ENCODE data around the gene IRGC.
A peak's percentile ranks its signal among the peaks of the same experiment; 100 is the strongest.

The IRGC gene

GRCh38 chr19:43690890-43691289, 25.0 kb upstream of the IRGC start:
- DNase-seq: no peak

DNA sequence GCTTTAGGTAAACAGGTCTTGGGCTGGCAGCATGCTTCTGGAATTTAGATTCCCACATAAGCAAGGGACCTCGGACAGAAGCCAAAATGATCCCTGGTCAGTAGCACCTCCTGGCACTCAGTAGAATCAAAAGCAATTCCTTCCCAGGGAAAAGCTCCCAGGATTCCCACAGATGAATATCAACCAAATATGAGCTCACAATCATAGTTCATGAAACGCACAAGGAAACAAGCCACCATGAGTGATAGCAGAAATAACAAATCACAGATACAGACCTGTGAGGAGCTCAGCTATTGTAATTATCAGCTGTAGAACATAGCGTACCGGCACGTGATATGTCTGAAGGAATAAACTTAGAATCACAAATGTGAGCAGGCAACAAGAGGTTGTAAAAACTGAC, 24.1 kb upstream of the IRGC start:
- DNase-seq: no peak

DNA sequence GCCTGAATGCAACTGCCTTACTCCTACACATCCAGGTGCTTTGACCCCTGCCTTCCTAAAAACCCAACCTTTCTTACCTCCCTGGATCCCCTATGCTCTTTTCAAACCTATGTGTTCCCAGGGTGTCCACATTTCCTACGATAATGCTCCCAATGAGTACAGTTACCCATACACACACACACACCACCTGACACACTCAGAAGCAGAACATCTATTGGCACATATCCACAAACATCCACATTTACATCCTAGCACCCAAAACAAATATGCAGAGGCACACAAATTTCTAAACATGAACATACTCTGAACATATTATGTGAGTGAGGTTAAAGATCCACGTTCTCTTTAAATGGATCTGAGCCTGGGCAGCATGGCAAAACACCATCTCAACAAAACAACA, 23.5 kb upstream of the IRGC start:
- DNase-seq: no peak

GRCh38 chr19:43692877-43693276, 23.0 kb upstream of the IRGC start:
- DNase-seq: no peak

- DNase-seq: no peak
Observed at GRCh38 chr19:43694553-43694952, 21.3 kb upstream of the IRGC start.

GRCh38 chr19:43695985-43696704, 19.7 kb upstream of the IRGC start:
- no peak for DNase-seq

GRCh38 chr19:43697295-43697694, 18.6 kb upstream of the IRGC start:
- no peak for DNase-seq

GRCh38 chr19:43699506-43700394, 16.1 kb upstream of the IRGC start:
- DNase-seq: peak in 36 of 56 donors; percentile 4 to 69 (median 24)

DNA sequence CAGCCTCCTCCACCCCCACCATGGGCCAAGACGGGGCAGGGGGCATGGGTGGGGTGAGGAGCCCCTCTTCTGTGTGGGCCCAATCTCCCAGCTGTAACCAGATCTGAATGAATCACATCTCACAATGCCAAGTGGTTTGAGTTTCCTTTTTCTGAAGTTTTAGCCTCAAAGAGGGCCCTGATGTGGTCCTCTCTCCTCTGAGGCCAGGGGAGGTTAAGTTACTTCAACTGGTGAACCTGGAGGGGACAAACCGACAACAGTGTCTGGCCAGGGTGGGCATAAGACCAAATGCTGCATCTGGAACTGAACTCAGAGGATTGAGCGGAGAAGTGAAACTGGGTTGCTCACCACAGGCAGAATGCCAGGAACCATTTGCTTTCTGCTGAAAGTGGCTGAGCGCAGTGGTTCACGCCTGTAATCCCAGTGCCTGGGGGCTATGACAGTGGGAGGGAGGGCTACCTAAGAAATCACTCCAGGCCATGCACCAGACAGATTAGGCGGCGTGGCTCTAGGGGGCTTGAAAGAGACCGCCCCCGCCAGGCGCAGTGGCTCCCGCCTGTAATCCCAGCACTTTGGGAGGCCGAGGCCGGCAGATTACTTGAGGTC, 15.4 kb upstream of the IRGC start:
- DNase-seq: peak in 27 of 56 donors; percentile 2 to 51 (median 12)

DNA sequence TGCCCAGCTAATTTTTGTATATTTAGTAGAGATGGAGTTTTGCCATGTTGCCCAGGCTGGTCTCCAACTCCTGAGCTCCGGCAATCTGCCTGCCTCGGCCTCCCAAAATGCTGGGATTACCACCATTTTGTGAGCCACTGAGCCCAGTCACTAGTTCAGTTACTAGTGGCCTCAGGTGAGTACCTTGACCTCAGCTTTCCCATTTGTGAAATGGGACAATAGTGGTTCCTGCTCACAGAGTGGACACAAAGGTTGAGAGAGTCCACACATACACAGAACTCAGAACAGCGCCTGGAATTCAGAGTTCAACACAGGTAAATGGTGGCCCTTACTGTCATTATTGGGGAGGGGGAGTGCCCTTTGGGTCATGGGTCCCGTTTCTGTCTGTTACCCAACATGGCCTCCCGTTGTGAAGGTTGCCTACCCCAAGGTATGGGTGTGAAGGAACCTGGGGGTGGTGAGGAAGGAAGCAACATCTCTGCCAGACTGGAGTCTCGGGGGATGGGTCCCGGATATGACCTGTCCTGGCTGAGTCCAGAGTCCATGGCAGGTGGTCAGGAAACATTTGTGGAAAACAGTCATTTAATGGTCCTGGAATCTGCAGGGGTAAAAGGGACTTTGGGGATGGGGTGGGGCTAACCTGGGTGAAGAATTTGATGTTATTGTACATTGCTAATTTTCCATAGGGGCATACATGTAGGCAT, 11.7 kb upstream of the IRGC start:
- no peak for DNase-seq

DNA sequence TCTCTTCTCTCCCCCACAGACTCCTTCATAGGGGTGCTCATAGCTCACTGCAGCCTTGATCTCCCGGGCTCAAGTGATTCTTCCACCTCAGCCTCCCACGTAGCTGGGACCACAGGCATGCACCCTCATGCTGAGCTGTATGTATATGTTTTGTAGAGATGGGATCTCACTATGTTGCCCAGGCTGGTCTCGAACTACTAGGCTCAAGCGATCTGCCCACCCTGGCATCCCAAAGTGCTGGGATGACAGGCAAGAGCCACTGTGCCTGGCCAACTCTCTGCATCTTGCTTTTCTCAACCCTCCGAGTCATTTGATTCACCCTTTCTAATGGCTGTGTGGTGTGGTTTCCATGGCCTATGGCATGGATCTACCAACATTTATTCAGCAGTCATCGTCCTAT, 10.1 kb upstream of the IRGC start:
- no peak for DNase-seq

GRCh38 chr19:43707158-43707712, 8.6 kb upstream of the IRGC start:
- no peak for DNase-seq

- DNase-seq: no peak
Observed at GRCh38 chr19:43708716-43709115, 7.2 kb upstream of the IRGC start.

GRCh38 chr19:43711751-43712355, 4.0 kb upstream of the IRGC start:
- DNase-seq: no peak

- DNase-seq: no peak
Observed at GRCh38 chr19:43713208-43713607, 2.7 kb upstream of the IRGC start.

DNA sequence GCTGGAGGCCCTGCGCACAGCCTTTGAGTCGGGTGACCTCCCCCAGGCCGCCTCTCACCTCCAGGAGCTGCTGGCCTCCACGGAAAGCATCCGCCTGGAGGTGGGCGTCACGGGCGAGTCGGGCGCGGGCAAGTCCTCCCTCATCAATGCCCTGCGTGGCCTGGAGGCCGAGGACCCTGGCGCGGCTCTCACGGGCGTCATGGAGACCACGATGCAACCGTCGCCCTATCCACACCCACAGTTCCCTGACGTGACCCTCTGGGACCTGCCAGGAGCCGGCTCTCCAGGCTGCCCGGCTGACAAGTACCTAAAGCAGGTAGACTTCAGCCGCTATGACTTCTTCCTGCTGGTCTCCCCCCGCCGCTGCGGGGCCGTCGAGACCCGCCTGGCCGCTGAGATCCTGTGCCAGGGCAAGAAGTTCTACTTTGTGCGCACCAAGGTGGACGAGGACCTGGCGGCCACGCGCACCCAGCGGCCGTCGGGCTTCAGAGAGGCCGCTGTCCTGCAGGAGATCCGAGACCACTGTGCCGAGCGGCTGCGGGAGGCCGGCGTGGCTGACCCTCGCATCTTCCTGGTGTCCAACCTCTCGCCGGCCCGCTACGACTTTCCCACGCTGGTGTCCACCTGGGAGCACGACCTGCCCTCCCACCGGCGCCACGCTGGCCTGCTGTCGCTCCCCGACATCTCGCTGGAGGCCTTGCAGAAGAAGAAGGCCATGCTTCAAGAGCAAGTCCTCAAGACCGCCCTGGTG, 2.9 kb downstream of the IRGC start:
- no peak for DNase-seq

GRCh38 chr19:43719378-43719868, 3.5 kb downstream of the IRGC start:
- DNase-seq: no peak

DNA sequence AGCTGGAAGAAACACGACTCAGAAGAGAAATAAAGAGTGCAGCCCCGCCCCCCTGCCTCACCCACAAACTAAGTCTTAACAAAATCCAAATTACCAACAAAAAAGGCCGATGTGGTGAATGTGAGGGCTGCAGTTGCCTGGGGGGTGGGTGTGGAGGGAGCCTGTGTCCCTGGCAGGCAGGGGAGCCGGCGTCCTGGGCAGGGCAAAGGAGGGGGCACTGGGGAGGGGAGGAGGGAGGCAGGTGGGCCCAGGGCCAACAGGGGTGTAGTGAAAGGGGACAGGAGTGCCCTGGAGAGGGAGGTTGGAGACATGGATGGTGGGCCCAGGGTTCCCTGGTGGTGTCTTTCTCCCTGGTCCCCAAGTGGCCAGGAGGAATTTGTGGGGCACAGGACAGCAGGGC, 4.0 kb downstream of the IRGC start:
- DNase-seq: no peak

DNA sequence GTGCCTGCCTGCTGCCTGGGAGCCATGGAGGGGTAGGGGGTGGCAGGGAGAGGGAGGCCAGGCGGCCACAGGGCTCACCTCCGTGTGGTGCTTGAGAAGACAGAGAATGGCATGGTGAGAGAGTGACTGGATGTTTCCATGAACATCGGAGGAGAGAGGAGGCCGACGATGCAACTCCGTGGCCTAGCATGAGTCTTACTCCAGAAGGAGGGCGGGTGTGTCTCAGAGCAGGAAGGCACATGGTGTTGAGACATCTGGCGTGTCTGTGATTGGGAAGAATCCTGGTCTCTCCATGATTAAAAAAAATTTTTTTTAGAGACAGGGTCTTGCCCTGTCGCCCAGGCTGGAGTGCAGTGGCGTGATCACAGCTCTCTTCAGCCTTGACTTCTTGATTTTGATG, 5.1 kb downstream of the IRGC start:
- DNase-seq: no peak

- no peak for DNase-seq
Observed at GRCh38 chr19:43721469-43722048, 5.7 kb downstream of the IRGC start.

Measured in nucleus accumbens (tissue), 56 donors.